Measurements from ENCODE around the gene CD101. TPM values are rescaled to one million over a fixed set of nuclear protein-coding genes. Genes with fewer than 3 reads are reported as not detected.

CD101 gene
- total and polyA plus RNA-seq, 2 experiments from 2014 or later: 0.13 TPM; not detected in 1

DNA sequence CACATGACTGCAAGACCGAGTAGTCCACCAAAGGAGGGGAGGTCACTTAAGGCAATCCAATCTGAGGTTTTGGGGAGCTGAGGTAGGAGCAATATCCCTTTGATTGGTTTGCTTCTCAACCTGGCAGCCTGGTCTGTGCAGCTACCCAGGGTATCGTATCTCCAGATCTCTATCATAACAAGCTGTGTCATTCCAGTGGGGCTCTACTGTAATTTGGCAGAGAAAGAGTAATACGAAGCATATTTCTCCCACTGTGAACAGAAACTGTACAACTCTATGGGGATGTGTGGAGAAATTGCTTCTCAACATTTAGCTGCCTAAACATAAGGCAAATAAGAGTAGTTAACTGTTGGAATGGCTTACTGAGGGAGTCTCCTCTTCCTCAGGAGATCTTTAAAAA lies 20.6 kb downstream of the CD101 start:
- DNase-seq (ENCODE audit: low spot score): no peak
- no peaks in the 10 kb centered on the region for H3K9me3 ChIP-seq (ENCODE audit: low read depth)
- no peaks in the 10 kb centered on the region for H3K9me2 ChIP-seq (replicated peaks; ENCODE audit: insufficient read depth)
- no peak overlapping the region for H2AFZ ChIP-seq
- no peak overlapping the region for H3K27ac ChIP-seq
- no peaks in the 10 kb centered on the region for H3K79me2 ChIP-seq
- H3K4me1 ChIP-seq (ENCODE audit: insufficient read depth): peaks cover 6% of the 10 kb centered on the region
- H3K4me2 ChIP-seq: no peak overlapping the region
- no peaks in the 10 kb centered on the region for H3K27me3 ChIP-seq
- 77% methylated on average over 3 of the region's 3 CpGs for WGBS (ENCODE audit: low lambda C conversion rate, missing lambda C conversion rate)
- no peaks in the 10 kb centered on the region for H3K36me3 ChIP-seq (replicated peaks; ENCODE audit: insufficient read depth, low read depth)
- H4K20me1 ChIP-seq (ENCODE audit: insufficient read depth, poor library complexity, severe bottlenecking): no peaks in the 10 kb centered on the region
- H3K4me3 ChIP-seq: no peak overlapping the region
- no peak for TF ChIP-seq EZH2 (IDR thresholded peaks at IDR 0.05; ENCODE audit: borderline replicate concordance)

DNA sequence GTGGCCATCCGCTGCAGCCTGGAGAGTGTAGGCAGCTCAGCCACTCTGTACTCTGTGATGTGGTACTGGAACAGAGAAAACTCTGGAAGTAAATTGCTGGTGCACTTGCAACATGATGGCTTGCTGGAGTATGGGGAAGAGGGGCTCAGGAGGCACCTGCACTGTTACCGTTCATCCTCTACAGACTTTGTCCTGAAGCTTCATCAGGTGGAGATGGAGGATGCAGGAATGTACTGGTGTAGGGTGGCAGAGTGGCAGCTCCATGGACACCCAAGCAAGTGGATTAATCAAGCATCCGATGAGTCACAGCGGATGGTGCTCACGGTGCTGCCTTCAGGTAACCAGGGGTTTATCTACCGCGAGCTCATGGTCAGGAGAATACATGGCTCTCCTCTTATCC lies 24.0 kb downstream of the CD101 start:
- H3K79me2 ChIP-seq: no peaks in the 10 kb centered on the region
- H3K4me2 ChIP-seq: no peak overlapping the region
- peaks cover 6% of the 10 kb centered on the region for H3K4me1 ChIP-seq (ENCODE audit: insufficient read depth)
- H3K27ac ChIP-seq: no peak overlapping the region
- no peaks in the 10 kb centered on the region for H3K9me3 ChIP-seq (ENCODE audit: low read depth)
- DNase-seq (ENCODE audit: low spot score): no peak
- no peaks in the 10 kb centered on the region for H4K20me1 ChIP-seq (ENCODE audit: insufficient read depth, poor library complexity, severe bottlenecking)
- H3K36me3 ChIP-seq (replicated peaks; ENCODE audit: insufficient read depth, low read depth): no peaks in the 10 kb centered on the region
- no peak for TF ChIP-seq EZH2 (IDR thresholded peaks at IDR 0.05; ENCODE audit: borderline replicate concordance)
- TF ChIP-seq, protein P1, sequence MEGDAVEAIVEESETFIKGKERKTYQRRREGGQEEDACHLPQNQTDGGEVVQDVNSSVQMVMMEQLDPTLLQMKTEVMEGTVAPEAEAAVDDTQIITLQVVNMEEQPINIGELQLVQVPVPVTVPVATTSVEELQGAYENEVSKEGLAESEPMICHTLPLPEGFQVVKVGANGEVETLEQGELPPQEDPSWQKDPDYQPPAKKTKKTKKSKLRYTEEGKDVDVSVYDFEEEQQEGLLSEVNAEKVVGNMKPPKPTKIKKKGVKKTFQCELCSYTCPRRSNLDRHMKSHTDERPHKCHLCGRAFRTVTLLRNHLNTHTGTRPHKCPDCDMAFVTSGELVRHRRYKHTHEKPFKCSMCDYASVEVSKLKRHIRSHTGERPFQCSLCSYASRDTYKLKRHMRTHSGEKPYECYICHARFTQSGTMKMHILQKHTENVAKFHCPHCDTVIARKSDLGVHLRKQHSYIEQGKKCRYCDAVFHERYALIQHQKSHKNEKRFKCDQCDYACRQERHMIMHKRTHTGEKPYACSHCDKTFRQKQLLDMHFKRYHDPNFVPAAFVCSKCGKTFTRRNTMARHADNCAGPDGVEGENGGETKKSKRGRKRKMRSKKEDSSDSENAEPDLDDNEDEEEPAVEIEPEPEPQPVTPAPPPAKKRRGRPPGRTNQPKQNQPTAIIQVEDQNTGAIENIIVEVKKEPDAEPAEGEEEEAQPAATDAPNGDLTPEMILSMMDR (IDR thresholded peaks at IDR 0.05; ENCODE audit: poor library complexity): no peak
- no peak for TF ChIP-seq EZH2phosphoT487 (IDR thresholded peaks at IDR 0.05; ENCODE audit: low read depth, severe bottlenecking, unreplicated experiment)
- H2AFZ ChIP-seq: no peak overlapping the region
- no peaks in the 10 kb centered on the region for H3K27me3 ChIP-seq
- no peak overlapping the region for H3K4me3 ChIP-seq
- H3K9me2 ChIP-seq (replicated peaks; ENCODE audit: insufficient read depth): no peaks in the 10 kb centered on the region
- WGBS (ENCODE audit: low lambda C conversion rate, missing lambda C conversion rate): 98% methylated on average over 7 of the region's 7 CpGs

DNA sequence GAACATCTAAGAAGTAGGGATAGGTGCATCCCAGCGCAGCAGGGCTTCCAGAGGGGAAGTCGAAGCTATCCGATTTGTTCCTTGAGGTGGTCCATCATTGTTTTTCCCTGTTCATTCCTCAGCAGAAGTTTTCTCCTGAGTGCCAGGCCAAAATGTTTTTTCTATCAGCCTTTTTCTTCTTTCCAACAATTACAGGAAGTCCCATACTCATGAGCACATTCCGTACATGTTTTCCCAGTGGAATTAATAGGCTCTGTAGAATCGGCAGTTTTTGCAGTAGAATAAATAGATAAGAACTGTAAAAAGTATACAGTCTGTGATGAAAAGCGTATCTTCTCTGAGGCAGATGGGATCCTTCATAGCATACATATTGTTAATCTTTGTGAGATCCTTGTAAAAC lies 24.8 kb downstream of the CD101 start:
- Histone ChIP-seq H3K9me2 (replicated peaks; ENCODE audit: insufficient read depth) (no peaks in the 10 kb centered on the region), H4K20me1 (ENCODE audit: insufficient read depth, poor library complexity, severe bottlenecking) (no peaks in the 10 kb centered on the region), H3K4me2 (no peak overlapping the region), H3K9me3 (ENCODE audit: low read depth) (no peaks in the 10 kb centered on the region), H3K27ac (no peak overlapping the region), H3K79me2 (no peaks in the 10 kb centered on the region), H3K4me1 (ENCODE audit: insufficient read depth) (peaks cover 6% of the 10 kb centered on the region), H3K27me3 (no peaks in the 10 kb centered on the region), H3K36me3 (replicated peaks; ENCODE audit: insufficient read depth, low read depth) (no peaks in the 10 kb centered on the region), H2AFZ (no peak overlapping the region), H3K4me3 (no peak overlapping the region)
- TF ChIP-seq EZH2phosphoT487 (IDR thresholded peaks at IDR 0.05; ENCODE audit: low read depth, severe bottlenecking, unreplicated experiment) (no peak), EZH2 (IDR thresholded peaks at IDR 0.05; ENCODE audit: borderline replicate concordance) (no peak)
- TF ChIP-seq, protein P1 (IDR thresholded peaks at IDR 0.05; ENCODE audit: poor library complexity): no peak
- no peak for DNase-seq (ENCODE audit: low spot score)
- 69% methylated on average over 6 of the region's 6 CpGs for WGBS (ENCODE audit: low lambda C conversion rate, missing lambda C conversion rate)

DNA sequence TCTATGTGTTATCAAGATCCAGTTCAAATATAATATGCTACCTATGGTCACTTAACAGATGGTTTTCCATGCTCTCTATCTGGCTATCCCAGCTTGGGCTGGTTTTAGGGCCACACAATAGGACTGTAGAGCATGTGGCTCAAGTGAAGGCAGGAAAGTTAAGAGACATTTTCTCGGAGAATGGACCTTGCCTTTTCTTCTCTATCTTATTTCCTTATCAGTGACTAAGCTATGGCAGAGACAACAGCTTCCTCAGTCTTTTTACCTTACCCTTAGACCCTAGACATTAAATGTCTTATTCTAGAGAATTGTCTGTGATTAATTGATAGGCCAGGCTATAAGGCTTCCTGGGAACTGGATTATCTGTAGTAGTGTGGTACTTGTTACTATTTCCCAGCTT lies 28.1 kb downstream of the CD101 start:
- no peak overlapping the region for H3K4me3 ChIP-seq
- 63% methylated on average over 1 of the region's 1 CpG for WGBS (ENCODE audit: low lambda C conversion rate, missing lambda C conversion rate)
- no peak for DNase-seq (ENCODE audit: low spot score)
- no peak overlapping the region for H3K4me2 ChIP-seq
- no peak for TF ChIP-seq EZH2 (IDR thresholded peaks at IDR 0.05; ENCODE audit: borderline replicate concordance)
- no peaks in the 10 kb centered on the region for H3K27me3 ChIP-seq
- no peaks in the 10 kb centered on the region for H3K9me3 ChIP-seq (ENCODE audit: low read depth)
- H2AFZ ChIP-seq: no peak overlapping the region
- no peaks in the 10 kb centered on the region for H3K9me2 ChIP-seq (replicated peaks; ENCODE audit: insufficient read depth)
- H3K27ac ChIP-seq: no peak overlapping the region
- H3K36me3 ChIP-seq (replicated peaks; ENCODE audit: insufficient read depth, low read depth): no peaks in the 10 kb centered on the region
- H4K20me1 ChIP-seq (ENCODE audit: insufficient read depth, poor library complexity, severe bottlenecking): no peaks in the 10 kb centered on the region
- no peaks in the 10 kb centered on the region for H3K79me2 ChIP-seq
- peaks cover 6% of the 10 kb centered on the region for H3K4me1 ChIP-seq (ENCODE audit: insufficient read depth)
